GM13976 (cell line): ENCODE results near the gene SUV39H1.
"Not testable (repeated sequence)": the region's sequence is repeated elsewhere in the genome, so short reads cannot be mapped to it uniquely, and the experiment has no call there.

ENCODE experiments used
- DNase-seq: peaks from one replicate; pipeline ENCODE4 v3.0.0; 2012; ENCODE audit warnings: low spot score
- CTCF ChIP-seq: IDR thresholded peaks from 2 replicates; pipeline ENCODE4 v1.5.1; 2012; ENCODE audit warnings: borderline replicate concordance, mild to moderate bottlenecking; ENCODE audit not compliant: insufficient read depth; ENCODE audit errors: extremely low read depth, missing control alignments, control extremely low read depth
- in situ Hi-C: fragments of 300-500 bp; cut with MboI; formaldehyde crosslinking; loops from one replicate; pipeline ENCODE4 v1.12.0; 2022; ENCODE audit warnings: low sequenced_read_pairs, mixed read lengths, inconsistent platforms; ENCODE audit not compliant: unreplicated experiment

The SUV39H1 gene

GRCh38 chrX:48681539-48682183, 14.9 kb upstream of the SUV39H1 start:
- no peak for DNase-seq
- in situ Hi-C loops = no loop called here
- TF ChIP-seq CTCF = no peak

GRCh38 chrX:48682795-48683194, 13.7 kb upstream of the SUV39H1 start:
- DNase-seq, in situ Hi-C loops: not testable (repeated sequence)

GRCh38 chrX:48683411-48683982, 13.0 kb upstream of the SUV39H1 start, which contains the start of gene WAS:
Gene WAS (plus strand): TSS chrX:48683799. CDS start chrX:48683854, 55 bp downstream.
- TF ChIP-seq CTCF = no peak
- DNase-seq = peak; percentile 79
- in situ Hi-C loops = no loop called here

GRCh38 chrX:48684134-48684533, 12.4 kb upstream of the SUV39H1 start:
- DNase-seq = no peak
- no peak for TF ChIP-seq CTCF
- in situ Hi-C loops = no loop called here

- DNase-seq = no peak
- no peak for TF ChIP-seq CTCF
- in situ Hi-C loops = no loop called here
Measured at GRCh38 chrX:48685416-48685815, 11.1 kb upstream of the SUV39H1 start.

GRCh38 chrX:48688531-48689150, 7.9 kb upstream of the SUV39H1 start:
- in situ Hi-C loops = no loop called here
- DNase-seq = no peak
- no peak for TF ChIP-seq CTCF
